ENCODE results near the gene SLC49A4.

SLC49A4 gene

DNA sequence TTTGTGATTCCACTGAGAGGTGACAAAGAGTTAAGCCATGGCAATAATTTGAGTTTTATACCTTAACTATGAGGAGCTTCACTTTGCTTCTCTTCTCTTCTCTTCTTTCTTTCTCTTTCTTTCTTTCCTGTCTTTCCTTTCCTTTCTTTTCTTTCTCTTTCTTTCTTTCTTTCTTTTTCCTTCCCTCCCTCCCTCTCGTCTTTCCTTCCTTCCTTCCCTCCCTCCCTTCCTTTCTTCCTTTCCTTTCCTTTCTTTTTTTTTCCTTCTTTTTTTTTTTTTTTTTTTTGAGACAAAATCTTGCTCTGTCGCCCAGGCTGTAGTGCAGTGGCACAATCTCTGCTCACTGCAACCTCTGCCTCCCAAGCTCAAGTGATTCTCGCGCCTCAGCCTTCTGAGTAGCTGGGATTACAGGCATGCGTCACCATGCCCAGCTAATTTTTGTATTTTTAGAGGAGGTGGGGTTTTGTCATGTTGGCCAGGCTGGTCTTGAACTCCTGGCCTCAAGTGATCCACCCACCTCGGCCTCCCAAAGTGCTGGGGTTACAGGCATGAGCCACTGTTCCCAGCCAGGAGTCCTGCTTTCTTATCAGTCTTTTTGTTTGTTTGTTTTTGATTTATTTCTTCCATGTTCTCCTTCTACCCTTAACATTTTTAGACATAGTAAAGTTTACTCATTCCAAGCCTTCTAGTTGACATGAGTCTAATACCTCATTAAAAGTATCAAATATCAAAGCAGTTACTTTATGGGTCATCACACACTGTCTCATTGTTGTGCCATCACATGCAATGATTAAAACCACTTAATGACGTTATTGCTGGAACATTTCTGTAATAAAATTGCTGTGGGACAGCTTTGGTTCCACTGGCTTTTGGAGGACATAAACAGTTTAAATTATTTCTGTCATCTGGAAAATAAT is 29.9 kb downstream of the SLC49A4 start (continued):
- TF ChIP-seq ZNF140 (tag by site-specific recombination; IDR thresholded peaks at IDR 0.05) (no peak), ZNF548 (tag by site-specific recombination; IDR thresholded peaks at IDR 0.05) (no peak), ZNF768 (tag by site-specific recombination; IDR thresholded peaks at IDR 0.05) (no peak), ZNF658 (tag by site-specific recombination; IDR thresholded peaks at IDR 0.05) (no peak), GLIS2 (tag by site-specific recombination; IDR thresholded peaks at IDR 0.05) (peak; percentile 78), ZNF449 (tag by site-specific recombination; IDR thresholded peaks at IDR 0.05) (peak; percentile 38; the same call in 1 of the 2 replicates), ZNF211 (tag by site-specific recombination; IDR thresholded peaks at IDR 0.05; ENCODE audit: low read depth) (no peak), ZNF530 (tag by site-specific recombination; IDR thresholded peaks at IDR 0.05; ENCODE audit: low read depth) (no peak), ZNF416 (tag by site-specific recombination; IDR thresholded peaks at IDR 0.05) (no peak), ZNF76 (tag by site-specific recombination; IDR thresholded peaks at IDR 0.05; ENCODE audit: borderline replicate concordance, low read depth) (peak; percentile 28; the same call in 1 of the 2 replicates), ZSCAN23 (tag by site-specific recombination; IDR thresholded peaks at IDR 0.05) (peak; percentile 94), ZNF18 (tag by site-specific recombination; IDR thresholded peaks at IDR 0.05) (no peak), ZNF302 (tag by site-specific recombination; IDR thresholded peaks at IDR 0.05; ENCODE audit: low read depth) (no peak), ZNF266 (tag by site-specific recombination; IDR thresholded peaks at IDR 0.05; ENCODE audit: low read depth) (no peak), ZNF112 (tag by site-specific recombination; IDR thresholded peaks at IDR 0.05) (0 out of 2 replicates have a peak, but pooled peaks have one; percentile 40), ZBTB10 (tag by site-specific recombination; IDR thresholded peaks at IDR 0.05) (no peak), ZNF37A (tag by site-specific recombination; IDR thresholded peaks at IDR 0.05) (no peak), ZNF776 (tag by site-specific recombination; IDR thresholded peaks at IDR 0.05; ENCODE audit: borderline replicate concordance) (no peak), ZBTB7A (tag by site-specific recombination; IDR thresholded peaks at IDR 0.05; ENCODE audit: low read depth) (0 out of 2 replicates have a peak, but pooled peaks have one; percentile 64), ZFHX2 (tag by site-specific recombination; conservative IDR thresholded peaks at IDR 0.05) (peak; percentile 32; the same call in 1 of the 2 replicates), ZNF280D (tag by site-specific recombination; IDR thresholded peaks at IDR 0.05) (peak; percentile 42; the same call in 1 of the 2 replicates), PRDM1 (tag by site-specific recombination; IDR thresholded peaks at IDR 0.05) (peak; percentile 73), MZF1 (tag by site-specific recombination; IDR thresholded peaks at IDR 0.05; ENCODE audit: borderline replicate concordance) (no peak), ZBTB1 (tag by site-specific recombination; IDR thresholded peaks at IDR 0.05) (no peak), ZNF488 (tag by site-specific recombination; IDR thresholded peaks at IDR 0.05) (no peak), ZNF394 (tag by site-specific recombination; IDR thresholded peaks at IDR 0.05; ENCODE audit: borderline replicate concordance) (peak; percentile 78; the same call in 1 of the 2 replicates), ZNF513 (tag by site-specific recombination; IDR thresholded peaks at IDR 0.05) (no peak; the same call in 1 of the 2 replicates), ZNF184 (tag by site-specific recombination; IDR thresholded peaks at IDR 0.05) (peak; percentile 88)
